B cell (primary cell): Measurements from ENCODE around the gene COL1A1.

Experiments
- CTCF ChIP-seq: fragments of 200-600 bp; IDR thresholded peaks from one replicate; pipeline ENCODE4 v1.8.0; 2022; ENCODE audit warnings: antibody characterized with exemption, mild to moderate bottlenecking
- EZH2 ChIP-seq: IDR thresholded peaks from 2 replicates; pipeline ENCODE4 v1.6.1; 2012; ENCODE audit warnings: borderline replicate concordance, low read depth, mild to moderate bottlenecking, moderate library complexity, low read length; ENCODE audit not compliant: insufficient read depth, poor library complexity, severe bottlenecking

DNA sequence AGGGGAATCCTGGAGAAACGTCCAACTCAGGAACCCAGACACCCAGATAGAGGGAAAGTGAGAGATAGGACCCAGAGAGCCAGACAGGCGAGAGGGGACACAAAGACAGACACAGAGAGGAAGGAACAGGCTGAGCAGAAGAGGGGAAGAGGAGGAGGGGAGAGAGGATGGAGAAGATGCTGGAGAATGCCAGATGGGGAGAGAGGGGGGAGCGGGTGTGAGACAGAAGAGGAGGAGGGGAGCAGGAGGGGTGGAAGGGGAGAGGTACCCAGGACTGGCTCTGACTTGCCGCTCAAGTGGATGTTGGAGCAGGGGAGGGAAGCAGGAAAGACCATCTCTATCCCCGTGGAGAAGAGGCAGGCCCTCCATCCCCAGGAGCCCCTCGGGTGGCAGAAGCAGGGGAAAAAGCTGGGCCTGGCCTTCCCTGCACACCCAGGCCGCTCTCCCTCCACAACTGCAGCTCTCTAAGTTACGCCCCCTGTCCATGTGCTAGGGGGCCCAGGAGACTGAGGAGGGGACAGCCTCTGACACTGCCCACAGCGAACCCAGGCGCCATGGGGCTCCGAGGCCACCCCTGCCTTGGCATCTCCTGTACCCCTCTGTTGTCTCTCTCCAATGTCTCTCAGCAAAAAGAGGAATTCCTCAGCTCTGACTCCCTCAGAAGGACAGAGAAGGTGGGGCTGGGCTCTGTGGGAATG lies 55.8 kb downstream of the COL1A1 start:
- no peak for TF ChIP-seq CTCF
- no peak for TF ChIP-seq EZH2
